Measurements from ENCODE around the gene NAB1.

NAB1 gene

DNA sequence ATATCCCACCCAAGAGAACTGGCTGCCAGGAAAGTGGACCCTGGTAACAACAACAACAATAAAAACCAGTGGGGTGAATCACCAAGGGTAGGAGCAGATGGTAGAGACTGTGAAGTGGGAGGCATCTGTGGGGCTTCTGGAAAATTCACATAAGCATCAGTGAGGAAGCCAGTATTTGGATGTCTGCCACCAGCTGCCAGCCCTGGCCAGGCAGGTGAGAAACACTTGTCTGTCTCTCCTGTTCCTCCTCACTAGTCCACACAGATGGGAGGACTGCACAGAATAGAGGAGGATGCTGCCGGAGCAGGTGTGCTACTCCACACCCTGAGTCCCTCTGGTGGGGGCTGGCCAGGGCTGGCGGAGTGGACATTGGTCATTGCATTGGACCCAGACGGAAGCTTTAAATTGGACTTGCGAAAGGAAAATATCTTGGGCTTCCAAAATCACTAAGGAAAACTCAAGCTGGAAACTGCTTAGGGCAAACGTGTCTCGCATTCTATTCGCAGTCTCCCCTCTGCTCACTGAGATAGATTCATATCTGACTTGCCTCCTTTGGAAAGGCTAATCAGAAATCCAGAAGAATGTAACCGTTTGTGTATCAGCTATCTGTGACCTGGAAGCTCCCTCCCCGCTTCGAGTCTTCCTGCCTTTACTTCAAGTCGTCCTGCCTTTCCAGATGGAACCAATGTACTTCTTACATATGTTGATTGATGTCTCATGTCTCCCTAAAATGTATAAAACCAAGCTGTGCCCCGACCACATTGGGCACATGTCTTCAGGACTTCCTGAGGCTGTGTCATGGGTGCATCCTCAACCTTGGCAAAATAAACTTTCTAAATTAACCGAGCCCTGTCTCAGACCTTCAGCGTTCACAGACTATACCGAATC is 69.1 kb downstream of the NAB1 start:
- ChIA-PET POLR2A (no interaction called here), CTCF (no interaction called here)
- Histone ChIP-seq H3K36me3 (ENCODE audit: control insufficient read depth in 2 of 2, insufficient read depth in 1 of 2, low read length in 2 of 2) (no peaks in the 10 kb centered on the region), H3K4me1 (ENCODE audit: control insufficient read depth, insufficient read depth, low read length) (peaks cover 4% of the 10 kb centered on the region; the same call in 1 of the 2 replicates), H3K27ac (ENCODE audit: extremely low read depth, low read depth, low read length) (no peak overlapping the region), H3K4me3 (ENCODE audit: low read depth, low read length) (no peak overlapping the region), H3K9me3 (ENCODE audit: control insufficient read depth, insufficient read depth, low read depth, low read length) (no peaks in the 10 kb centered on the region)
- TF ChIP-seq ZNF677 (tag by site-specific recombination; IDR thresholded peaks at IDR 0.05) (no peak), PRDM10 (tag by site-specific recombination; IDR thresholded peaks at IDR 0.05) (no peak), ZNF146 (tag by site-specific recombination; IDR thresholded peaks at IDR 0.05) (no peak), SCRT1 (tag by site-specific recombination; IDR thresholded peaks at IDR 0.05; ENCODE audit: borderline replicate concordance) (no peak), SALL2 (tag by site-specific recombination; IDR thresholded peaks at IDR 0.05; ENCODE audit: borderline replicate concordance) (no peak), CTCF (tag by site-specific recombination; IDR thresholded peaks at IDR 0.05) (no peak), ZNF423 (tag by site-specific recombination; IDR thresholded peaks at IDR 0.05) (no peak), MEIS1 (CRISPR knock-in tag; IDR thresholded peaks at IDR 0.05; ENCODE audit: borderline replicate concordance) (no peak), ZNF157 (tag by site-specific recombination; IDR thresholded peaks at IDR 0.05) (no peak), KLF9 (tag by site-specific recombination; IDR thresholded peaks at IDR 0.05; ENCODE audit: low read depth) (no peak), ZNF394 (tag by site-specific recombination; IDR thresholded peaks at IDR 0.05; ENCODE audit: borderline replicate concordance) (no peak), MZF1 (tag by site-specific recombination; IDR thresholded peaks at IDR 0.05; ENCODE audit: borderline replicate concordance) (no peak), ZNF654 (tag by site-specific recombination; IDR thresholded peaks at IDR 0.05; ENCODE audit: low read depth) (no peak), ZNF768 (tag by site-specific recombination; IDR thresholded peaks at IDR 0.05) (no peak), RBAK (tag by site-specific recombination; IDR thresholded peaks at IDR 0.05) (no peak)
- TF ChIP-seq, protein P1, sequence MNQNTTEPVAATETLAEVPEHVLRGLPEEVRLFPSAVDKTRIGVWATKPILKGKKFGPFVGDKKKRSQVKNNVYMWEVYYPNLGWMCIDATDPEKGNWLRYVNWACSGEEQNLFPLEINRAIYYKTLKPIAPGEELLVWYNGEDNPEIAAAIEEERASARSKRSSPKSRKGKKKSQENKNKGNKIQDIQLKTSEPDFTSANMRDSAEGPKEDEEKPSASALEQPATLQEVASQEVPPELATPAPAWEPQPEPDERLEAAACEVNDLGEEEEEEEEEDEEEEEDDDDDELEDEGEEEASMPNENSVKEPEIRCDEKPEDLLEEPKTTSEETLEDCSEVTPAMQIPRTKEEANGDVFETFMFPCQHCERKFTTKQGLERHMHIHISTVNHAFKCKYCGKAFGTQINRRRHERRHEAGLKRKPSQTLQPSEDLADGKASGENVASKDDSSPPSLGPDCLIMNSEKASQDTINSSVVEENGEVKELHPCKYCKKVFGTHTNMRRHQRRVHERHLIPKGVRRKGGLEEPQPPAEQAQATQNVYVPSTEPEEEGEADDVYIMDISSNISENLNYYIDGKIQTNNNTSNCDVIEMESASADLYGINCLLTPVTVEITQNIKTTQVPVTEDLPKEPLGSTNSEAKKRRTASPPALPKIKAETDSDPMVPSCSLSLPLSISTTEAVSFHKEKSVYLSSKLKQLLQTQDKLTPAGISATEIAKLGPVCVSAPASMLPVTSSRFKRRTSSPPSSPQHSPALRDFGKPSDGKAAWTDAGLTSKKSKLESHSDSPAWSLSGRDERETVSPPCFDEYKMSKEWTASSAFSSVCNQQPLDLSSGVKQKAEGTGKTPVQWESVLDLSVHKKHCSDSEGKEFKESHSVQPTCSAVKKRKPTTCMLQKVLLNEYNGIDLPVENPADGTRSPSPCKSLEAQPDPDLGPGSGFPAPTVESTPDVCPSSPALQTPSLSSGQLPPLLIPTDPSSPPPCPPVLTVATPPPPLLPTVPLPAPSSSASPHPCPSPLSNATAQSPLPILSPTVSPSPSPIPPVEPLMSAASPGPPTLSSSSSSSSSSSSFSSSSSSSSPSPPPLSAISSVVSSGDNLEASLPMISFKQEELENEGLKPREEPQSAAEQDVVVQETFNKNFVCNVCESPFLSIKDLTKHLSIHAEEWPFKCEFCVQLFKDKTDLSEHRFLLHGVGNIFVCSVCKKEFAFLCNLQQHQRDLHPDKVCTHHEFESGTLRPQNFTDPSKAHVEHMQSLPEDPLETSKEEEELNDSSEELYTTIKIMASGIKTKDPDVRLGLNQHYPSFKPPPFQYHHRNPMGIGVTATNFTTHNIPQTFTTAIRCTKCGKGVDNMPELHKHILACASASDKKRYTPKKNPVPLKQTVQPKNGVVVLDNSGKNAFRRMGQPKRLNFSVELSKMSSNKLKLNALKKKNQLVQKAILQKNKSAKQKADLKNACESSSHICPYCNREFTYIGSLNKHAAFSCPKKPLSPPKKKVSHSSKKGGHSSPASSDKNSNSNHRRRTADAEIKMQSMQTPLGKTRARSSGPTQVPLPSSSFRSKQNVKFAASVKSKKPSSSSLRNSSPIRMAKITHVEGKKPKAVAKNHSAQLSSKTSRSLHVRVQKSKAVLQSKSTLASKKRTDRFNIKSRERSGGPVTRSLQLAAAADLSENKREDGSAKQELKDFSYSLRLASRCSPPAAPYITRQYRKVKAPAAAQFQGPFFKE (tag by site-specific recombination; IDR thresholded peaks at IDR 0.05; ENCODE audit: borderline replicate concordance): no peak
- TF ChIP-seq, protein P2, sequence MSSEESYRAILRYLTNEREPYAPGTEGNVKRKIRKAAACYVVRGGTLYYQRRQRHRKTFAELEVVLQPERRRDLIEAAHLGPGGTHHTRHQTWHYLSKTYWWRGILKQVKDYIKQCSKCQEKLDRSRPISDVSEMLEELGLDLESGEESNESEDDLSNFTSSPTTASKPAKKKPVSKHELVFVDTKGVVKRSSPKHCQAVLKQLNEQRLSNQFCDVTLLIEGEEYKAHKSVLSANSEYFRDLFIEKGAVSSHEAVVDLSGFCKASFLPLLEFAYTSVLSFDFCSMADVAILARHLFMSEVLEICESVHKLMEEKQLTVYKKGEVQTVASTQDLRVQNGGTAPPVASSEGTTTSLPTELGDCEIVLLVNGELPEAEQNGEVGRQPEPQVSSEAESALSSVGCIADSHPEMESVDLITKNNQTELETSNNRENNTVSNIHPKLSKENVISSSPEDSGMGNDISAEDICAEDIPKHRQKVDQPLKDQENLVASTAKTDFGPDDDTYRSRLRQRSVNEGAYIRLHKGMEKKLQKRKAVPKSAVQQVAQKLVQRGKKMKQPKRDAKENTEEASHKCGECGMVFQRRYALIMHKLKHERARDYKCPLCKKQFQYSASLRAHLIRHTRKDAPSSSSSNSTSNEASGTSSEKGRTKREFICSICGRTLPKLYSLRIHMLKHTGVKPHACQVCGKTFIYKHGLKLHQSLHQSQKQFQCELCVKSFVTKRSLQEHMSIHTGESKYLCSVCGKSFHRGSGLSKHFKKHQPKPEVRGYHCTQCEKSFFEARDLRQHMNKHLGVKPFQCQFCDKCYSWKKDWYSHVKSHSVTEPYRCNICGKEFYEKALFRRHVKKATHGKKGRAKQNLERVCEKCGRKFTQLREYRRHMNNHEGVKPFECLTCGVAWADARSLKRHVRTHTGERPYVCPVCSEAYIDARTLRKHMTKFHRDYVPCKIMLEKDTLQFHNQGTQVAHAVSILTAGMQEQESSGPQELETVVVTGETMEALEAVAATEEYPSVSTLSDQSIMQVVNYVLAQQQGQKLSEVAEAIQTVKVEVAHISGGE (tag by site-specific recombination; conservative IDR thresholded peaks at IDR 0.05; ENCODE audit: low read depth): no peak

Measured in HEK293 (cell line).